Thoracic aorta (tissue), 2 donors: ENCODE measurements around the gene SPAG4. TPM values are rescaled to one million over a fixed set of nuclear protein-coding genes. Genes with fewer than 3 reads are reported as not detected.

Experiments
- ATAC-seq: fragments of 150-250 bp; one replicate; pipeline ENCODE4 v1.8.0; 2017; ENCODE audit warnings: low read depth; ENCODE audit not compliant: insufficient number of reproducible peaks, low FRiP score
- DNase-seq: peaks from one replicate; pipeline ENCODE4 v3.0.0-alpha.2; 2020; ENCODE audit warnings: low spot score
- H3K27ac ChIP-seq, 2 donors: fragments of 200-600 bp; sonication (generic); 1 replicate in 1 of 2; 2 replicates in 1 of 2; pipeline ENCODE4 v1.5.1; 2016; ENCODE audit warnings: mild to moderate bottlenecking in 2 of 2, moderate library complexity in 2 of 2
- H3K27me3 ChIP-seq: fragments of 200-600 bp; sonication (generic); replicated peaks from 2 replicates; pipeline ENCODE4 v1.6.0; 2016; ENCODE audit warnings: mild to moderate bottlenecking; ENCODE audit not compliant: insufficient read depth
- H3K36me3 ChIP-seq: fragments of 200-600 bp; sonication (generic); one replicate; pipeline ENCODE4 v1.5.1; 2016
- H3K4me1 ChIP-seq, 2 donors: fragments of 200-600 bp; sonication (generic); 1 replicate in 1 of 2; 2 replicates in 1 of 2; pipeline versions ENCODE4 v1.5.1 to v1.6.0; 2016; ENCODE audit warnings: low read depth in 2 of 2, mild to moderate bottlenecking in 1 of 2; ENCODE audit not compliant: control insufficient read depth in 1 of 2
- H3K4me3 ChIP-seq: fragments of 200-600 bp; sonication (generic); 2 replicates; pipeline ENCODE4 v1.5.1; 2016; ENCODE audit warnings: mild to moderate bottlenecking
- H3K9me3 ChIP-seq: fragments of 200-600 bp; sonication (generic); 2 replicates; pipeline ENCODE4 v1.5.1; 2016
- CTCF ChIP-seq: fragments of 200-600 bp; sonication (generic); IDR thresholded peaks from one replicate; pipeline ENCODE4 v1.5.1; 2019; ENCODE audit warnings: antibody characterized with exemption
- total RNA-seq, 2 donors: library from RNA; depleted of rRNA; stranded (reverse); fragments of >200 nt; gene quantifications; one replicate each; pipeline versions ENCODE4 v1.1.0 to v1.2.3, GENCODE V29; 2016

SPAG4 gene
- total RNA-seq, 2 donors from 2014 or later: 1.5 TPM; not detected in 1

GRCh38 chr20:35595456-35595855, 20.2 kb upstream of the SPAG4 start:
- no peaks in the 10 kb centered on the region for H3K36me3 ChIP-seq
- H3K27ac ChIP-seq: no peak overlapping the region
- no peaks in the 10 kb centered on the region for H3K4me1 ChIP-seq
- ATAC-seq (no peak), DNase-seq (no peak)
- no peaks in the 10 kb centered on the region for H3K9me3 ChIP-seq
- H3K4me3 ChIP-seq: no peak overlapping the region
- H3K27me3 ChIP-seq: no peaks in the 10 kb centered on the region
- TF ChIP-seq CTCF: no peak

GRCh38 chr20:35595901-35596300, 19.7 kb upstream of the SPAG4 start:
- H3K4me1 ChIP-seq: peaks cover 4% of the 10 kb centered on the region in 2 donors
- no peak overlapping the region for H3K4me3 ChIP-seq
- no peak overlapping the region for H3K27ac ChIP-seq
- H3K27me3 ChIP-seq: no peaks in the 10 kb centered on the region
- TF ChIP-seq CTCF: no peak
- no peaks in the 10 kb centered on the region for H3K9me3 ChIP-seq
- H3K36me3 ChIP-seq: no peaks in the 10 kb centered on the region
- DNase-seq: no peak
- no peak for ATAC-seq

- no peaks in the 10 kb centered on the region for H3K27me3 ChIP-seq
- H3K4me1 ChIP-seq: peaks cover 13 to 17% of the 10 kb centered on the region in 2 donors
- DNase-seq (no peak), ATAC-seq (no peak)
- no peak for TF ChIP-seq CTCF
- no peaks in the 10 kb centered on the region for H3K9me3 ChIP-seq
- no peak overlapping the region for H3K27ac ChIP-seq
- no peak overlapping the region for H3K4me3 ChIP-seq
- no peaks in the 10 kb centered on the region for H3K36me3 ChIP-seq
Observed at GRCh38 chr20:35597186-35597585, 18.4 kb upstream of the SPAG4 start.

GRCh38 chr20:35598476-35598875, 17.2 kb upstream of the SPAG4 start:
- ATAC-seq (no peak), DNase-seq (no peak)
- Histone ChIP-seq H3K4me1 (peaks cover 13 to 19% of the 10 kb centered on the region in 2 donors), H3K4me3 (no peak overlapping the region), H3K9me3 (no peaks in the 10 kb centered on the region), H3K36me3 (no peaks in the 10 kb centered on the region), H3K27me3 (no peaks in the 10 kb centered on the region), H3K27ac (no peak overlapping the region)
- no peak for TF ChIP-seq CTCF

- ATAC-seq (no peak), DNase-seq (no peak)
- Histone ChIP-seq H3K36me3 (no peaks in the 10 kb centered on the region), H3K4me3 (no peak overlapping the region), H3K27me3 (no peaks in the 10 kb centered on the region), H3K9me3 (no peaks in the 10 kb centered on the region), H3K27ac (no peak overlapping the region), H3K4me1 (peaks cover 13 to 19% of the 10 kb centered on the region in 2 donors)
- no peak for TF ChIP-seq CTCF
Observed at GRCh38 chr20:35598899-35599775, 16.5 kb upstream of the SPAG4 start.
